Uterus (tissue), 2 donors: ENCODE results near the gene PID1.

Source experiments
- CTCF ChIP-seq, 4 experiments: fragments of 200-600 bp in 2 of 4; fragments of 450-650 bp in 2 of 4; sonication (generic) in 2 of 4; IDR thresholded peaks; one replicate each; pipeline ENCODE4 v1.5.1; 2016 to 2019; ENCODE audit warnings: antibody characterized with exemption in 4 of 4, mild to moderate bottlenecking in 2 of 4, moderate library complexity in 1 of 4
- POLR2A ChIP-seq, 2 donors: fragments of 450-650 bp; IDR thresholded peaks; one replicate each; pipeline ENCODE4 v1.6.1; 2016; ENCODE audit warnings: antibody characterized with exemption in 2 of 2, mild to moderate bottlenecking in 1 of 2, moderate library complexity in 1 of 2

- no peak for TF ChIP-seq POLR2A (IDR thresholded peaks at IDR 0.05)
- TF ChIP-seq CTCF (IDR thresholded peaks at IDR 0.05), result no peak
Observed at GRCh38 chr2:229296536-229296935, 25.4 kb upstream of the PID1 start.
